ENCODE measurements around the gene ELF5. TPM values are rescaled to one million over a fixed set of nuclear protein-coding genes. Genes with fewer than 3 reads are reported as not detected.
A peak's percentile ranks its signal among the peaks of the same experiment; 100 is the strongest.

Gene ELF5
- total RNA-seq, 6 experiments from 2014 or later = 0.09 to 0.22 TPM; not detected in 4

GRCh38 chr11:34487430-34487829, 26.2 kb downstream of the ELF5 start:
- WGBS (ENCODE audit: insufficient coverage, low coverage, low lambda C conversion rate, missing lambda C conversion rate) = 76% methylated on average over 7 of the region's 7 CpGs
- Histone ChIP-seq H3K4me1 (no peaks in the 10 kb centered on the region), H3K36me3 (no peaks in the 10 kb centered on the region), H3K4me3 (no peak overlapping the region), H3K9me3 (no peaks in the 10 kb centered on the region), H3K27me3 (no peaks in the 10 kb centered on the region), H3K27ac (no peak overlapping the region)
- intact Hi-C loops (cut with DNase I) = loop anchor here in 1 of 2 donors (10.0 kb wide), 1 partner anchor 123 kb away; no protein-coding TSS in a partner anchor
- no peak for DNase-seq
- TF ChIP-seq POLR2A (IDR thresholded peaks at IDR 0.05) (no peak), CTCF (IDR thresholded peaks at IDR 0.05) (no peak)
- no peak for ATAC-seq

- Histone ChIP-seq H3K27me3 (no peaks in the 10 kb centered on the region), H3K36me3 (no peaks in the 10 kb centered on the region), H3K27ac (no peak overlapping the region), H3K9me3 (no peaks in the 10 kb centered on the region), H3K4me3 (no peak overlapping the region), H3K4me1 (peaks cover 0 to 15% (median 0%) of the 10 kb centered on the region in 4 donors)
- no peak for ATAC-seq
- intact Hi-C loops (cut with DNase I) = loop anchor here in 1 of 2 donors (10.0 kb wide), 1 partner anchor 118 kb away; no protein-coding TSS in a partner anchor
- 83% methylated on average over 7 of the region's 9 CpGs for WGBS (ENCODE audit: insufficient coverage, low coverage, low lambda C conversion rate, missing lambda C conversion rate)
- TF ChIP-seq POLR2A (IDR thresholded peaks at IDR 0.05) (no peak), CTCF (IDR thresholded peaks at IDR 0.05) (no peak)
- DNase-seq = no peak
Measured at GRCh38 chr11:34483106-34483874, 30.3 kb downstream of the ELF5 start.

- ATAC-seq = peak in 1 of 4 donors; percentile 13
- Histone ChIP-seq H3K4me1 (peaks cover 0 to 15% (median 0%) of the 10 kb centered on the region in 4 donors), H3K4me3 (no peak overlapping the region), H3K27ac (no peak overlapping the region), H3K36me3 (no peaks in the 10 kb centered on the region), H3K27me3 (no peaks in the 10 kb centered on the region), H3K9me3 (no peaks in the 10 kb centered on the region)
- intact Hi-C loops (cut with DNase I) = loop anchor here in 1 of 2 donors (10.0 kb wide), 1 partner anchor 117 kb away; no protein-coding TSS in a partner anchor
- WGBS (ENCODE audit: insufficient coverage, low coverage, low lambda C conversion rate, missing lambda C conversion rate) = 60% methylated on average over 3 of the region's 3 CpGs
- no peak for DNase-seq
- TF ChIP-seq CTCF (IDR thresholded peaks at IDR 0.05) (no peak), POLR2A (IDR thresholded peaks at IDR 0.05) (no peak)
Measured at GRCh38 chr11:34481307-34481706, 32.3 kb downstream of the ELF5 start.

DNA sequence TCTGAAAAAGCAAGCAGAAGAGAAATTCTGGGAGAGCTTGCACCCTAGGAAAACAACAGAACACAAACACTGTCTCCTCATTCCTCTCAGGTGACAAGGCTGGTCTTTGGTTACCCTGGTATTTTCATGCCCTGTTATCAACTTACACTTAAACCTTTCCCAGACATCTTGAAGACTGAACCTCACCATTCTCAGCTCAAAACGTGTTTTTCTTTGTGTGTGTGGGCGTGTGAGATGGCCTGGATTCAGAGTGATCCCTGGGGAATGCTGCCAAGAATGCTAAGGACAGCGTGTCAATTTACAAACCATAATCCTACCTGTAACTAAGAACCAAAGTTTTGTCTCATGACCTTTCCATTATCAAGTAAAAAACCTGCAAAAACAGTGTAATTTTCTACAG, 33.3 kb downstream of the ELF5 start:
- no peak overlapping the region for H3K4me3 ChIP-seq
- 19% methylated on average over 3 of the region's 3 CpGs for WGBS (ENCODE audit: insufficient coverage, low coverage, low lambda C conversion rate, missing lambda C conversion rate)
- DNase-seq = no peak
- intact Hi-C loops (cut with DNase I) = loop anchor here in 1 of 2 donors (10.0 kb wide), 1 partner anchor 116 kb away; no protein-coding TSS in a partner anchor
- H3K4me1 ChIP-seq = peaks cover 0 to 15% (median 0%) of the 10 kb centered on the region in 4 donors
- no peaks in the 10 kb centered on the region for H3K9me3 ChIP-seq
- ATAC-seq = peak; percentile 54 to 70 (median 58)
- H3K27ac ChIP-seq = no peak overlapping the region
- H3K27me3 ChIP-seq = no peaks in the 10 kb centered on the region
- no peaks in the 10 kb centered on the region for H3K36me3 ChIP-seq
- TF ChIP-seq CTCF (IDR thresholded peaks at IDR 0.05) (no peak), POLR2A (IDR thresholded peaks at IDR 0.05) (no peak)

All from right lobe of liver (tissue), 6 donors.